Keratinocyte (primary cell): Measurements from ENCODE around the gene FHIT. TPM values are rescaled to one million over a fixed set of nuclear protein-coding genes. Genes with fewer than 3 reads are reported as not detected.

Experiments used
- DNase-seq: peaks from one replicate; pipeline ENCODE4 v3.0.0-alpha.2; 2011; ENCODE audit warnings: low read depth, missing footprints, low spot score
- FAIRE-seq: peaks from 2 replicates; lab custom pipeline; 2011; peaks lifted over from hg19 to GRCh38; lab: Jason Lieb, UNC
- H2AFZ ChIP-seq: 2 replicates; pipeline ENCODE4 v1.6.0; 2012; ENCODE audit warnings: low read length, control low read depth, inconsistent platforms; ENCODE audit not compliant: control insufficient read depth
- H3K27ac ChIP-seq: 2 replicates; pipeline ENCODE4 v1.5.1; 2011; ENCODE audit warnings: low read length; ENCODE audit not compliant: control insufficient read depth, insufficient read depth
- H3K27me3 ChIP-seq: 3 replicates; pipeline ENCODE4 v1.6.0; 2011; ENCODE audit warnings: low read length; ENCODE audit not compliant: control insufficient read depth, insufficient read depth; ENCODE audit errors: extremely low read depth
- H3K36me3 ChIP-seq, 2 experiments: 2 replicates in 1 of 2; 3 replicates in 1 of 2; pipeline ENCODE4 v1.5.1; 2011; ENCODE audit warnings: low read length in 2 of 2, mild to moderate bottlenecking in 1 of 2; ENCODE audit not compliant: control insufficient read depth in 2 of 2, insufficient read depth in 2 of 2; ENCODE audit errors: extremely low read depth in 1 of 2
- H3K4me1 ChIP-seq: 3 replicates; pipeline ENCODE4 v1.5.1; 2011; ENCODE audit warnings: low read length; ENCODE audit not compliant: control insufficient read depth, insufficient read depth; ENCODE audit errors: extremely low read depth
- H3K4me2 ChIP-seq: 3 replicates; pipeline ENCODE4 v1.6.0; 2011; ENCODE audit warnings: low read depth, low read length; ENCODE audit not compliant: control insufficient read depth, insufficient read depth; ENCODE audit errors: extremely low read depth
- H3K4me3 ChIP-seq, 3 experiments: fragments of 200-600 bp in 1 of 3; sonication (generic) in 1 of 3; 2 replicates in 2 of 3; 3 replicates in 1 of 3; pipeline ENCODE4 v1.5.1; 2011 to 2016; ENCODE audit warnings: low read length in 3 of 3, mild to moderate bottlenecking in 3 of 3, control low read depth in 2 of 3, inconsistent platforms in 1 of 3, low read depth in 1 of 3, mixed read lengths in 1 of 3, mixed run types in 1 of 3, moderate library complexity in 1 of 3; ENCODE audit not compliant: control insufficient read depth in 2 of 3, insufficient read depth in 2 of 3; ENCODE audit errors: extremely low read depth in 1 of 3
- H3K79me2 ChIP-seq: 2 replicates; pipeline ENCODE4 v1.6.0; 2012; ENCODE audit warnings: low read length; ENCODE audit not compliant: control insufficient read depth, insufficient read depth
- H3K9ac ChIP-seq: 3 replicates; pipeline ENCODE4 v1.6.0; 2011; ENCODE audit warnings: low read length; ENCODE audit not compliant: control insufficient read depth, insufficient read depth; ENCODE audit errors: extremely low read depth
- H3K9me1 ChIP-seq: 3 replicates; pipeline ENCODE4 v1.6.0; 2011; ENCODE audit warnings: low read length; ENCODE audit not compliant: control insufficient read depth, insufficient read depth; ENCODE audit errors: extremely low read depth
- H3K9me3 ChIP-seq: 2 replicates; pipeline ENCODE4 v1.5.1; 2012; ENCODE audit warnings: low read depth, low read length; ENCODE audit not compliant: control insufficient read depth
- H4K20me1 ChIP-seq: 3 replicates; pipeline ENCODE4 v1.6.0; 2011; ENCODE audit warnings: low read length; ENCODE audit not compliant: control insufficient read depth, insufficient read depth; ENCODE audit errors: extremely low read depth
- EZH2 ChIP-seq: IDR thresholded peaks from one replicate; pipeline ENCODE4 v1.6.1; 2012; ENCODE audit warnings: inconsistent platforms, mild to moderate bottlenecking, low read length, moderate library complexity
- dilution Hi-C: fragments of 300-500 bp; cut with MboI; formaldehyde crosslinking; loops from one replicate; pipeline ENCODE4 v1.7.0; 2020; ENCODE audit warnings: low sequenced_read_pairs; ENCODE audit not compliant: extremely low pct_ligation_motif_present
- polyA plus RNA-seq, 5 experiments: library from polyadenylated mRNA; depleted of rRNA in 3 of 5; stranded (reverse) in 3 of 5; stranded (forward) in 1 of 5; unstranded in 1 of 5; fragments of >200 nt; gene quantifications; 1 replicate in 1 of 5; 2 replicates in 3 of 5; 3 replicates in 1 of 5; pipeline versions ENCODE4 v1.2.1 to v1.2.3, GENCODE V29; 2011 to 2012; ENCODE audit warnings: missing spikeins in 2 of 5, low read depth in 1 of 5, low replicate concordance in 1 of 5
- TF ChIP-seq, protein P1 (sequence below), 3 experiments: IDR thresholded peaks in 1 of 3; conservative IDR thresholded peaks in 1 of 3; optimal IDR thresholded peaks in 1 of 3; 2 replicates in 2 of 3; 3 replicates in 1 of 3; pipeline versions ENCODE3 to v1.5.1; 2011; ENCODE audit warnings: low read length in 3 of 3, mild to moderate bottlenecking in 3 of 3, moderate library complexity in 2 of 3, control low read depth in 1 of 3, inconsistent platforms in 1 of 3; ENCODE audit not compliant: insufficient read depth in 2 of 3; ENCODE audit errors: extremely low read depth in 1 of 3

FHIT gene
- polyA plus RNA-seq, 1 donor (not counting 4 experiments of a cell fraction or from before 2014, with no cell fraction given) = 2.2 TPM

- no peak overlapping the region for H2AFZ ChIP-seq
- DNase-seq (no peak), FAIRE-seq (no peak)
- no peaks in the 10 kb centered on the region for H3K9me3 ChIP-seq
- no peaks in the 10 kb centered on the region for H4K20me1 ChIP-seq
- H3K27ac ChIP-seq = no peak overlapping the region
- H3K79me2 ChIP-seq = no peaks in the 10 kb centered on the region
- no peak overlapping the region for H3K4me2 ChIP-seq
- no peaks in the 10 kb centered on the region for H3K36me3 ChIP-seq
- no peaks in the 10 kb centered on the region for H3K9me1 ChIP-seq
- no peaks in the 10 kb centered on the region for H3K4me1 ChIP-seq
- no peak overlapping the region for H3K4me3 ChIP-seq
- no peaks in the 10 kb centered on the region for H3K27me3 ChIP-seq
- no peak overlapping the region for H3K9ac ChIP-seq
- TF ChIP-seq, protein P1, sequence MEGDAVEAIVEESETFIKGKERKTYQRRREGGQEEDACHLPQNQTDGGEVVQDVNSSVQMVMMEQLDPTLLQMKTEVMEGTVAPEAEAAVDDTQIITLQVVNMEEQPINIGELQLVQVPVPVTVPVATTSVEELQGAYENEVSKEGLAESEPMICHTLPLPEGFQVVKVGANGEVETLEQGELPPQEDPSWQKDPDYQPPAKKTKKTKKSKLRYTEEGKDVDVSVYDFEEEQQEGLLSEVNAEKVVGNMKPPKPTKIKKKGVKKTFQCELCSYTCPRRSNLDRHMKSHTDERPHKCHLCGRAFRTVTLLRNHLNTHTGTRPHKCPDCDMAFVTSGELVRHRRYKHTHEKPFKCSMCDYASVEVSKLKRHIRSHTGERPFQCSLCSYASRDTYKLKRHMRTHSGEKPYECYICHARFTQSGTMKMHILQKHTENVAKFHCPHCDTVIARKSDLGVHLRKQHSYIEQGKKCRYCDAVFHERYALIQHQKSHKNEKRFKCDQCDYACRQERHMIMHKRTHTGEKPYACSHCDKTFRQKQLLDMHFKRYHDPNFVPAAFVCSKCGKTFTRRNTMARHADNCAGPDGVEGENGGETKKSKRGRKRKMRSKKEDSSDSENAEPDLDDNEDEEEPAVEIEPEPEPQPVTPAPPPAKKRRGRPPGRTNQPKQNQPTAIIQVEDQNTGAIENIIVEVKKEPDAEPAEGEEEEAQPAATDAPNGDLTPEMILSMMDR (optimal IDR thresholded peaks at IDR 0.05 in 1 of 3, IDR thresholded peaks at IDR 0.05 in 1 of 3, conservative IDR thresholded peaks at IDR 0.05 in 1 of 3; ENCODE audit: extremely low read depth in 1 of 3, insufficient read depth in 2 of 3, low read length in 3 of 3) = no peak
- TF ChIP-seq EZH2 = no peak
- dilution Hi-C loops = no loop called here
Observed at GRCh38 chr3:60414011-60414410, 837.2 kb downstream of the FHIT start.

- DNase-seq (no peak), FAIRE-seq (no peak)
- Histone ChIP-seq H3K4me2 (no peak overlapping the region), H3K9me1 (no peaks in the 10 kb centered on the region), H3K27ac (no peak overlapping the region), H2AFZ (no peak overlapping the region), H3K4me1 (no peaks in the 10 kb centered on the region), H3K27me3 (no peaks in the 10 kb centered on the region), H3K9me3 (no peaks in the 10 kb centered on the region), H3K79me2 (no peaks in the 10 kb centered on the region), H3K36me3 (no peaks in the 10 kb centered on the region), H3K4me3 (no peak overlapping the region), H3K9ac (no peak overlapping the region), H4K20me1 (no peaks in the 10 kb centered on the region)
- dilution Hi-C loops = no loop called here
- no peak for TF ChIP-seq EZH2
- TF ChIP-seq, protein P1 (optimal IDR thresholded peaks at IDR 0.05 in 1 of 3, IDR thresholded peaks at IDR 0.05 in 1 of 3, conservative IDR thresholded peaks at IDR 0.05 in 1 of 3; ENCODE audit: extremely low read depth in 1 of 3, insufficient read depth in 2 of 3, low read length in 3 of 3) = no peak
Observed at GRCh38 chr3:60413551-60413950, 837.7 kb downstream of the FHIT start.
